ENCODE measurements around the gene CRELD2.

Gene CRELD2

GRCh38 chr22:49903322-49904039, 15.0 kb upstream of the CRELD2 start:
- in situ Hi-C loops (cut with MboI; ENCODE audit: low sequenced_read_pairs, unreplicated experiment) = no loop called here
- TF ChIP-seq, protein P1, sequence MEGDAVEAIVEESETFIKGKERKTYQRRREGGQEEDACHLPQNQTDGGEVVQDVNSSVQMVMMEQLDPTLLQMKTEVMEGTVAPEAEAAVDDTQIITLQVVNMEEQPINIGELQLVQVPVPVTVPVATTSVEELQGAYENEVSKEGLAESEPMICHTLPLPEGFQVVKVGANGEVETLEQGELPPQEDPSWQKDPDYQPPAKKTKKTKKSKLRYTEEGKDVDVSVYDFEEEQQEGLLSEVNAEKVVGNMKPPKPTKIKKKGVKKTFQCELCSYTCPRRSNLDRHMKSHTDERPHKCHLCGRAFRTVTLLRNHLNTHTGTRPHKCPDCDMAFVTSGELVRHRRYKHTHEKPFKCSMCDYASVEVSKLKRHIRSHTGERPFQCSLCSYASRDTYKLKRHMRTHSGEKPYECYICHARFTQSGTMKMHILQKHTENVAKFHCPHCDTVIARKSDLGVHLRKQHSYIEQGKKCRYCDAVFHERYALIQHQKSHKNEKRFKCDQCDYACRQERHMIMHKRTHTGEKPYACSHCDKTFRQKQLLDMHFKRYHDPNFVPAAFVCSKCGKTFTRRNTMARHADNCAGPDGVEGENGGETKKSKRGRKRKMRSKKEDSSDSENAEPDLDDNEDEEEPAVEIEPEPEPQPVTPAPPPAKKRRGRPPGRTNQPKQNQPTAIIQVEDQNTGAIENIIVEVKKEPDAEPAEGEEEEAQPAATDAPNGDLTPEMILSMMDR (IDR thresholded peaks at IDR 0.05; ENCODE audit: borderline replicate concordance, control extremely low read depth, extremely low read depth, insufficient read depth, missing control alignments) = no peak
- DNase-seq (ENCODE audit: low spot score) = no peak

GRCh38 chr22:49904040-49904369, 14.4 kb upstream of the CRELD2 start:
- DNase-seq (ENCODE audit: low spot score) = no peak
- TF ChIP-seq, protein P1 (IDR thresholded peaks at IDR 0.05; ENCODE audit: borderline replicate concordance, control extremely low read depth, extremely low read depth, insufficient read depth, missing control alignments) = no peak
- in situ Hi-C loops (cut with MboI; ENCODE audit: low sequenced_read_pairs, unreplicated experiment) = no loop called here

GRCh38 chr22:49905465-49905864, 13.0 kb upstream of the CRELD2 start:
- in situ Hi-C loops (cut with MboI; ENCODE audit: low sequenced_read_pairs, unreplicated experiment) = no loop called here
- TF ChIP-seq, protein P1 (IDR thresholded peaks at IDR 0.05; ENCODE audit: borderline replicate concordance, control extremely low read depth, extremely low read depth, insufficient read depth, missing control alignments) = no peak
- DNase-seq (ENCODE audit: low spot score) = no peak

DNA sequence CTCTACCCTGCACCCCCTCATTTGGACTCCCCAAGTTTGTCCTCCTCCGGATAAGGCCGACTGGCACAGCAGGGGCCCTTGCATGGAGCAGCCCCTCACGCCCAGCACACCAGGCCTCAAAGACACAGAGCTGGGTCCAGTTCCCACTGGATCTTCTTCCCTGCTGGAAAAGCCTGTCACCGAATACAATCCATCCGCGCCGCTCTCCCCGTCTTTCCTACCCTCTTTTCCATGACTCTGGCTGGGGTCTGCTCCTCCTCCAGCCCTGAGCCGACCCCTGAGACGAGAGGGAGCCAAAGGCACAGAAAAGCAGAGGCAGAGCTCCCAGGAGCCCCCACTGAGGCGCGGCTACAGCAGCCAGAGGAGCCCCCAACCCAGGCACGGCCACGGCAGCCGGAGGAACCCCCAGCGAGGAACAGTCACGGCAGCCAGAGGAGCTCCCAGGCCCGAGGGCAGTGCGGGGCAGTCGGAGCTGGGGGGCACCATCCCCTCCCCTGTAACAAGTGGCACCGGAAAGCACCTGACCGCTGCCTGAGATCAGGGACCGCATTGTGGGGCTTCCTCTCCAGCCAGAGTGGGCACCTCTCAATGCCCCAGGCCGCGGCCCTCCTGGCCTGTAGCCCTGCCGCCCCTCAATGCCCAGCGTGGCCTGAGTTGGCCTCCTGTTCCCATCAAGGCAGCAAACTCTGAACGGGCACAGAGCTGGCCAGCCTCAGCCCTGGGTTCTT, 12.2 kb upstream of the CRELD2 start:
- no peak for DNase-seq (ENCODE audit: low spot score)
- in situ Hi-C loops (cut with MboI; ENCODE audit: low sequenced_read_pairs, unreplicated experiment) = no loop called here
- TF ChIP-seq, protein P1 (IDR thresholded peaks at IDR 0.05; ENCODE audit: borderline replicate concordance, control extremely low read depth, extremely low read depth, insufficient read depth, missing control alignments) = no peak

DNA sequence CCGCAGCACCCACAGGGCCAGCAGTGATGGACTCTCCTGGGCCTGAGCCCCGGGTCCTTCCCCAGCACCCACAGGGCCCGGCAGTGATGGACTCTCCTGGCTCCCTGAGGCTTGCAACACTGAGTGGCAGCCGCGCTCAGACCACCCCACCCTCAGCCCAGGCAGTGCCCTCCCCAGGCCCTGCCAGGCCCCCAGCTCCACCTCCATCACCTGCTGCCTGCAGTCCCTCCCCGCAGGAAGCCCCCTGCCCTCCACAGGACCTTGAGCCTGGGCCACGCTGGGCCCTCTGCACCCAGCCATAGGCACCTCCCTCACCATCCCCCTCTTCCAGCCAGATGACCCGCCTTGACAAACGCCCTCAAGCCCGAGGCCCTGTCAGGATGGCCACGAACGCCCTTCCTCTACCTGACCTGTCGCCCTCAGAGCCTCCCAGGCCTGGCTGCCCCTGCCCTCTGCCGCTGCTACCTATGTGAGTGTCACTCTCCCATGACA, 11.6 kb upstream of the CRELD2 start:
- in situ Hi-C loops (cut with MboI; ENCODE audit: low sequenced_read_pairs, unreplicated experiment) = no loop called here
- TF ChIP-seq, protein P1 (IDR thresholded peaks at IDR 0.05; ENCODE audit: borderline replicate concordance, control extremely low read depth, extremely low read depth, insufficient read depth, missing control alignments) = no peak
- no peak for DNase-seq (ENCODE audit: low spot score)

GRCh38 chr22:49907807-49908206, 10.6 kb upstream of the CRELD2 start:
- in situ Hi-C loops (cut with MboI; ENCODE audit: low sequenced_read_pairs, unreplicated experiment) = no loop called here
- DNase-seq (ENCODE audit: low spot score) = no peak

More at GRCh38 chr22:49907807-49908206, 10.6 kb upstream of the CRELD2 start:
- TF ChIP-seq, protein P1 (IDR thresholded peaks at IDR 0.05; ENCODE audit: borderline replicate concordance, control extremely low read depth, extremely low read depth, insufficient read depth, missing control alignments) = no peak
